Fibroblast of lung (primary cell): ENCODE measurements around the gene SLC45A1. TPM values are rescaled to one million over a fixed set of nuclear protein-coding genes. Genes with fewer than 3 reads are reported as not detected.

Source experiments
- DNase-seq, 2 donors: peaks; one replicate each; pipeline versions ENCODE4 v3.0.0 to v3.0.0-alpha.2; 2010; ENCODE audit warnings: low read depth in 2 of 2
- H2AFZ ChIP-seq: 2 replicates; pipeline ENCODE4 v1.5.1; 2012; ENCODE audit warnings: low read length, control low read depth, inconsistent platforms
- H3K27ac ChIP-seq: 2 replicates; pipeline ENCODE4 v1.5.1; 2011; ENCODE audit warnings: low read length, control low read depth; ENCODE audit not compliant: insufficient read depth
- H3K27me3 ChIP-seq: 2 replicates; pipeline ENCODE4 v1.5.1; 2011; ENCODE audit warnings: mild to moderate bottlenecking, low read length; ENCODE audit not compliant: control insufficient read depth, insufficient read depth
- H3K36me3 ChIP-seq: 2 replicates; pipeline ENCODE4 v1.5.1; 2011; ENCODE audit warnings: low read length; ENCODE audit not compliant: control insufficient read depth, insufficient read depth
- H3K4me1 ChIP-seq: 2 replicates; pipeline ENCODE4 v1.5.1; 2011; ENCODE audit warnings: low read length; ENCODE audit not compliant: control insufficient read depth, insufficient read depth; ENCODE audit errors: extremely low read depth
- H3K4me2 ChIP-seq: 2 replicates; pipeline ENCODE4 v1.5.1; 2011; ENCODE audit warnings: low read length, control low read depth; ENCODE audit not compliant: insufficient read depth; ENCODE audit errors: extremely low read depth
- H3K4me3 ChIP-seq, 4 experiments: fragments of 200-600 bp in 1 of 4; sonication (generic) in 1 of 4; replicated peaks in 1 of 4; 2 replicates each; pipeline ENCODE4 v1.5.1; 2011 to 2016; ENCODE audit warnings: low read length in 4 of 4, low read depth in 3 of 4, mild to moderate bottlenecking in 3 of 4, control low read depth in 2 of 4, inconsistent platforms in 1 of 4, mixed read lengths in 1 of 4; ENCODE audit not compliant: insufficient read depth in 1 of 4; ENCODE audit errors: control extremely low read depth in 1 of 4
- H3K79me2 ChIP-seq: 2 replicates; pipeline ENCODE4 v1.5.1; 2012; ENCODE audit warnings: mild to moderate bottlenecking, low read length, inconsistent platforms; ENCODE audit not compliant: control insufficient read depth, insufficient read depth
- H3K9ac ChIP-seq: 2 replicates; pipeline ENCODE4 v1.5.1; 2011; ENCODE audit warnings: mild to moderate bottlenecking, low read length, control low read depth; ENCODE audit not compliant: insufficient read depth
- H3K9me3 ChIP-seq: 2 replicates; pipeline ENCODE4 v1.5.1; 2012; ENCODE audit warnings: low read depth, low read length; ENCODE audit not compliant: control insufficient read depth, insufficient read depth
- H4K20me1 ChIP-seq: 2 replicates; pipeline ENCODE4 v1.5.1; 2011; ENCODE audit warnings: low read length; ENCODE audit not compliant: control insufficient read depth, insufficient read depth; ENCODE audit errors: extremely low read depth
- EZH2 ChIP-seq: IDR thresholded peaks from 2 replicates; pipeline ENCODE4 v1.5.1; 2012; ENCODE audit warnings: low read length, control low read depth, mild to moderate bottlenecking; ENCODE audit errors: missing control alignments
- polyA plus RNA-seq, 2 donors: library from polyadenylated mRNA; depleted of rRNA in 1 of 2; stranded (reverse) in 1 of 2; unstranded in 1 of 2; fragments of >200 nt; gene quantifications; 2 replicates each; pipeline ENCODE4 v1.2.1, GENCODE V29; 2011 to 2012; ENCODE audit warnings: missing spikeins in 1 of 2
- total RNA-seq: library from RNA; depleted of rRNA; stranded (reverse); fragments of >200 nt; gene quantifications from 2 replicates; pipeline ENCODE4 v1.2.1, GENCODE V29; 2014
- TF ChIP-seq, protein P1 (sequence below), 2 donors: IDR thresholded peaks in 1 of 2; conservative IDR thresholded peaks in 1 of 2; 1 replicate in 1 of 2; 2 replicates in 1 of 2; pipeline ENCODE4 v1.5.1; 2011 to 2012; ENCODE audit warnings: low read length in 2 of 2, control low read depth in 1 of 2, inconsistent platforms in 1 of 2, low read depth in 1 of 2, mild to moderate bottlenecking in 1 of 2

Gene SLC45A1
- total and polyA plus RNA-seq, 2 donors (not counting 1 experiment from before 2014, with no cell fraction given), result 2.1 to 2.6 TPM

GRCh38 chr1:8364528-8365442 lies 46.9 kb downstream of the SLC45A1 start:
- H3K9ac ChIP-seq, result peak overlapping the region; percentile 7
- H3K27ac ChIP-seq, result no peak overlapping the region
- TF ChIP-seq, protein P1, sequence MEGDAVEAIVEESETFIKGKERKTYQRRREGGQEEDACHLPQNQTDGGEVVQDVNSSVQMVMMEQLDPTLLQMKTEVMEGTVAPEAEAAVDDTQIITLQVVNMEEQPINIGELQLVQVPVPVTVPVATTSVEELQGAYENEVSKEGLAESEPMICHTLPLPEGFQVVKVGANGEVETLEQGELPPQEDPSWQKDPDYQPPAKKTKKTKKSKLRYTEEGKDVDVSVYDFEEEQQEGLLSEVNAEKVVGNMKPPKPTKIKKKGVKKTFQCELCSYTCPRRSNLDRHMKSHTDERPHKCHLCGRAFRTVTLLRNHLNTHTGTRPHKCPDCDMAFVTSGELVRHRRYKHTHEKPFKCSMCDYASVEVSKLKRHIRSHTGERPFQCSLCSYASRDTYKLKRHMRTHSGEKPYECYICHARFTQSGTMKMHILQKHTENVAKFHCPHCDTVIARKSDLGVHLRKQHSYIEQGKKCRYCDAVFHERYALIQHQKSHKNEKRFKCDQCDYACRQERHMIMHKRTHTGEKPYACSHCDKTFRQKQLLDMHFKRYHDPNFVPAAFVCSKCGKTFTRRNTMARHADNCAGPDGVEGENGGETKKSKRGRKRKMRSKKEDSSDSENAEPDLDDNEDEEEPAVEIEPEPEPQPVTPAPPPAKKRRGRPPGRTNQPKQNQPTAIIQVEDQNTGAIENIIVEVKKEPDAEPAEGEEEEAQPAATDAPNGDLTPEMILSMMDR (conservative IDR thresholded peaks at IDR 0.05 in 1 of 2, IDR thresholded peaks at IDR 0.05 in 1 of 2; ENCODE audit: low read depth in 1 of 2, low read length in 2 of 2), result no peak
- TF ChIP-seq EZH2, result no peak
- no peak overlapping the region for H3K4me2 ChIP-seq
- peaks cover 20% of the 10 kb centered on the region for H3K4me1 ChIP-seq
- H3K27me3 ChIP-seq, result no peaks in the 10 kb centered on the region
- H3K4me3 ChIP-seq, result no peak overlapping the region
- no peaks in the 10 kb centered on the region for H4K20me1 ChIP-seq
- no peak overlapping the region for H2AFZ ChIP-seq
- H3K79me2 ChIP-seq, result peaks cover 24% of the 10 kb centered on the region
- DNase-seq, result peak in 1 of 2 donors; percentile 66
- no peaks in the 10 kb centered on the region for H3K9me3 ChIP-seq
- peaks cover 42% of the 10 kb centered on the region for H3K36me3 ChIP-seq

DNA sequence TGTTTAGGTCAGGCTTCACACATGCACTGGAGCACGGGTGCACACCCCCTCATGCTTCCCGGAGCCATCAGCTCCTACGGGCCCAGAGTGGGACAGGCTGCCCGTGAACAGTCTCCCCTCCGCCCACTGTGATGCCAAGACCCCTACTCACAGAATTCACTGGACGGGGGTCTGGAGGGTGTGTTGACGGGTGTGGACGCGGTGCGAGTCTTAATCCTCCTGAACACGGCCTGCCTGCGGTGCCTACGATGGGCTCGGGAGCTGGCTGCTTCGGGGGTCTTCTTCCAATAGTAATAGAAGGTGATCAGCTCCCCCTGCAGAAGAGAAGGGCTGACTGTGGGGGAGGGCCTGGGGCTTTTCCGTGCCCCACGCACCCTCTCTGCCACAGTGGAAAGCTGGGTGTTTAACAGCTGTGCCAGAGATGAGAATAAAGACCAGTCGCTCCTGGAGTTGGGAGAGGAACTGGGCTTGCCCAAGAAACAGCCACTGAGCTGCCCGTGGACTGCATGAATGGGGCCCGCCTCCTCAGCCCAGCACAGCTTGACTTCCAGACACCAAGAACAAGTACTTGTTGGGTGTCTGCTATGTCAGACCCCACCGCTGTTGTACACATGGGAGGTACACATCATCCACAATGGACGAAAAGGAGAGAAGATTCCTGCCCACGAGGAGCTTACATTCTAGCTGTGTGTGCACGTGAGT lies 47.9 kb downstream of the SLC45A1 start:
- Histone ChIP-seq H3K4me3 (no peak overlapping the region), H3K4me1 (peaks cover 29% of the 10 kb centered on the region), H3K36me3 (peaks cover 37% of the 10 kb centered on the region), H3K4me2 (no peak overlapping the region), H3K27ac (no peak overlapping the region), H3K27me3 (no peaks in the 10 kb centered on the region), H4K20me1 (no peaks in the 10 kb centered on the region), H3K9ac (no peak overlapping the region), H2AFZ (no peak overlapping the region), H3K79me2 (peaks cover 29% of the 10 kb centered on the region), H3K9me3 (no peaks in the 10 kb centered on the region)
- TF ChIP-seq, protein P1 (conservative IDR thresholded peaks at IDR 0.05 in 1 of 2, IDR thresholded peaks at IDR 0.05 in 1 of 2; ENCODE audit: low read depth in 1 of 2, low read length in 2 of 2), result no peak
- TF ChIP-seq EZH2, result no peak
- no peak for DNase-seq

- no peak overlapping the region for H3K4me2 ChIP-seq
- H3K27me3 ChIP-seq, result no peaks in the 10 kb centered on the region
- H2AFZ ChIP-seq, result no peak overlapping the region
- no peak overlapping the region for H3K9ac ChIP-seq
- no peak overlapping the region for H3K27ac ChIP-seq
- H3K4me3 ChIP-seq, result no peak overlapping the region
- no peak for TF ChIP-seq EZH2
- TF ChIP-seq, protein P1 (conservative IDR thresholded peaks at IDR 0.05 in 1 of 2, IDR thresholded peaks at IDR 0.05 in 1 of 2; ENCODE audit: low read depth in 1 of 2, low read length in 2 of 2), result no peak
- DNase-seq, result no peak
- peaks cover 36% of the 10 kb centered on the region for H3K4me1 ChIP-seq
- no peaks in the 10 kb centered on the region for H4K20me1 ChIP-seq
- H3K79me2 ChIP-seq, result peaks cover 41% of the 10 kb centered on the region
- no peaks in the 10 kb centered on the region for H3K9me3 ChIP-seq
- peaks cover 21% of the 10 kb centered on the region for H3K36me3 ChIP-seq
Observed at GRCh38 chr1:8367571-8368194, 49.8 kb downstream of the SLC45A1 start.
